BLaER1 treated with 17β-estradiol and CSF1 and Interleukin-3, amounts not matched to agents 10 nM and 100 nM (cell line): ENCODE data around the gene EIF4E2.

Experiments
- H3K27ac ChIP-seq, 11 experiments: shearing (Covaris generic); formaldehyde crosslinking; 2 replicates each; pipeline ENCODE4 v1.8.1; 2022
- H3K27me3 ChIP-seq, 11 experiments: shearing (Covaris generic); formaldehyde crosslinking; 2 replicates each; pipeline ENCODE4 v1.8.1; 2022
- H3K36me3 ChIP-seq, 11 experiments: shearing (Covaris generic); formaldehyde crosslinking; 2 replicates each; pipeline ENCODE4 v1.8.1; 2022
- H3K4me1 ChIP-seq, 10 experiments: shearing (Covaris generic); formaldehyde crosslinking; 2 replicates each; pipeline ENCODE4 v1.8.1; 2022
- H3K4me2 ChIP-seq, 11 experiments: shearing (Covaris generic); formaldehyde crosslinking; 2 replicates each; pipeline ENCODE4 v1.8.1; 2022
- H3K4me3 ChIP-seq, 10 experiments: shearing (Covaris generic); formaldehyde crosslinking; 2 replicates each; pipeline ENCODE4 v1.8.1; 2022
- H3K9ac ChIP-seq, 11 experiments: shearing (Covaris generic); formaldehyde crosslinking; 2 replicates each; pipeline ENCODE4 v1.8.1; 2022
- H3K9me3 ChIP-seq, 11 experiments: shearing (Covaris generic); formaldehyde crosslinking; replicated peaks in 1 of 11; 2 replicates each; pipeline ENCODE4 v1.8.1; 2022
- H4K20me1 ChIP-seq, 11 experiments: shearing (Covaris generic); formaldehyde crosslinking; 2 replicates each; pipeline ENCODE4 v1.8.1; 2022
- Cebpa-rat ChIP-seq, 11 experiments: shearing (Covaris generic); IDR thresholded peaks; 2 replicates each; pipeline ENCODE4 v1.8.1; 2022

EIF4E2 gene

GRCh38 chr2:232538671-232539070 lies 11.8 kb upstream of the EIF4E2 start:
- no peaks in the 10 kb centered on the region for H3K27me3 ChIP-seq
- peak overlapping the region in 5 of 11 experiments; percentile 23 to 43 (median 32); a peak in 3 of 22 replicates for H3K27ac ChIP-seq
- no peak for TF ChIP-seq Cebpa-rat (IDR thresholded peaks at IDR 0.05)
- peaks cover 0 to 12% (median 9%) of the 10 kb centered on the region in 11 experiments; a peak in 18 of 22 replicates for H3K9me3 ChIP-seq
- H3K9ac ChIP-seq, result no peak overlapping the region
- H3K4me1 ChIP-seq, result peaks cover 24 to 54% (median 41%) of the 10 kb centered on the region in 10 experiments
- H3K4me2 ChIP-seq, result peak overlapping the region; percentile 37 to 84 (median 64); a peak in 18 of 22 replicates
- H3K36me3 ChIP-seq, result peaks cover 0 to 11% (median 3%) of the 10 kb centered on the region in 11 experiments; a peak in 11 of 22 replicates
- peaks cover 0 to 29% (median 16%) of the 10 kb centered on the region in 11 experiments; a peak in 13 of 22 replicates for H4K20me1 ChIP-seq
- no peak overlapping the region for H3K4me3 ChIP-seq

GRCh38 chr2:232539298-232540231 lies 10.9 kb upstream of the EIF4E2 start, which contains the start of gene CHRNG:
TSS of gene CHRNG (plus strand) at chr2:232539692. CDS start at chr2:232539748, 56 bp downstream.
- Histone ChIP-seq H3K4me2 (peak within 1 kb of the TSS; percentile 37 to 84 (median 64); a peak in 20 of 22 replicates), H3K4me3 (no peak within 1 kb of the TSS), H4K20me1 (peaks cover 3 to 38% (median 22%) of the 10 kb centered on the region in 11 experiments; a peak in 18 of 22 replicates), H3K4me1 (peaks cover 24 to 54% (median 36%) of the 10 kb centered on the region in 10 experiments; a peak in 19 of 20 replicates), H3K27ac (peak within 1 kb of the TSS in 5 of 11 experiments; percentile 23 to 43 (median 32); a peak in 7 of 22 replicates), H3K27me3 (no peaks in the 10 kb centered on the region), H3K36me3 (peaks cover 4 to 20% (median 12%) of the 10 kb centered on the region in 11 experiments; a peak in 17 of 22 replicates), H3K9me3 (peaks cover 0 to 12% (median 9%) of the 10 kb centered on the region in 11 experiments; a peak in 18 of 22 replicates), H3K9ac (peak within 1 kb of the TSS in 1 of 11 experiments; percentile 11; a peak in 1 of 22 replicates)
- no peak for TF ChIP-seq Cebpa-rat (IDR thresholded peaks at IDR 0.05)

GRCh38 chr2:232540441-232541041 lies 9.9 kb upstream of the EIF4E2 start:
- H3K27me3 ChIP-seq, result no peaks in the 10 kb centered on the region
- no peak overlapping the region for H3K9ac ChIP-seq
- peaks cover 4 to 29% (median 17%) of the 10 kb centered on the region in 11 experiments; a peak in 18 of 22 replicates for H3K36me3 ChIP-seq
- peak overlapping the region in 2 of 11 experiments; percentile 83; a peak in 5 of 22 replicates for H3K4me2 ChIP-seq
- no peak overlapping the region for H3K27ac ChIP-seq
- H4K20me1 ChIP-seq, result peaks cover 8 to 48% (median 32%) of the 10 kb centered on the region in 11 experiments; a peak in 20 of 22 replicates
- H3K4me3 ChIP-seq, result no peak overlapping the region
- peaks cover 0 to 11% (median 9%) of the 10 kb centered on the region in 11 experiments; a peak in 18 of 22 replicates for H3K9me3 ChIP-seq
- peaks cover 21 to 59% (median 34%) of the 10 kb centered on the region in 10 experiments for H3K4me1 ChIP-seq
- TF ChIP-seq Cebpa-rat (IDR thresholded peaks at IDR 0.05), result no peak

GRCh38 chr2:232541195-232541960 lies 9.1 kb upstream of the EIF4E2 start:
- peaks cover 29 to 67% (median 43%) of the 10 kb centered on the region in 10 experiments for H3K4me1 ChIP-seq
- peak overlapping the region in 1 of 11 experiments; percentile 16; a peak in 2 of 22 replicates for H3K27ac ChIP-seq
- H3K9me3 ChIP-seq, result peaks cover 0 to 4% (median 3%) of the 10 kb centered on the region in 11 experiments; a peak in 18 of 22 replicates
- H4K20me1 ChIP-seq, result peaks cover 13 to 55% (median 40%) of the 10 kb centered on the region in 11 experiments; a peak in 20 of 22 replicates
- H3K4me2 ChIP-seq, result peak overlapping the region; percentile 15 to 83 (median 37); a peak in 19 of 22 replicates
- no peak for TF ChIP-seq Cebpa-rat (IDR thresholded peaks at IDR 0.05)
- H3K36me3 ChIP-seq, result peaks cover 4 to 37% (median 18%) of the 10 kb centered on the region in 11 experiments; a peak in 18 of 22 replicates
- no peak overlapping the region for H3K9ac ChIP-seq
- H3K27me3 ChIP-seq, result no peaks in the 10 kb centered on the region
- H3K4me3 ChIP-seq, result no peak overlapping the region

- Histone ChIP-seq H3K27me3 (no peaks in the 10 kb centered on the region), H3K27ac (no peak overlapping the region), H3K4me2 (peak overlapping the region in 8 of 11 experiments; percentile 15 to 83 (median 48); a peak in 12 of 22 replicates), H4K20me1 (peaks cover 13 to 62% (median 43%) of the 10 kb centered on the region in 11 experiments; a peak in 20 of 22 replicates), H3K9ac (no peak overlapping the region), H3K4me3 (no peak overlapping the region), H3K4me1 (peaks cover 34 to 72% (median 50%) of the 10 kb centered on the region in 10 experiments), H3K9me3 (peaks cover 0 to 5% (median 0%) of the 10 kb centered on the region in 11 experiments; a peak in 2 of 22 replicates), H3K36me3 (peaks cover 9 to 45% (median 25%) of the 10 kb centered on the region in 11 experiments; a peak in 21 of 22 replicates)
- TF ChIP-seq Cebpa-rat (IDR thresholded peaks at IDR 0.05), result no peak
Observed at GRCh38 chr2:232541961-232542714, 8.4 kb upstream of the EIF4E2 start.

GRCh38 chr2:232542715-232543467 lies 7.6 kb upstream of the EIF4E2 start:
- Histone ChIP-seq H4K20me1 (peaks cover 13 to 65% (median 44%) of the 10 kb centered on the region in 11 experiments; a peak in 20 of 22 replicates), H3K36me3 (peaks cover 11 to 52% (median 32%) of the 10 kb centered on the region in 11 experiments; a peak in 21 of 22 replicates), H3K9me3 (peaks cover 0 to 12% (median 4%) of the 10 kb centered on the region in 11 experiments; a peak in 12 of 22 replicates), H3K27ac (no peak overlapping the region), H3K4me3 (no peak overlapping the region), H3K27me3 (no peaks in the 10 kb centered on the region), H3K9ac (no peak overlapping the region), H3K4me2 (no peak overlapping the region), H3K4me1 (peaks cover 34 to 72% (median 57%) of the 10 kb centered on the region in 10 experiments)
- TF ChIP-seq Cebpa-rat (IDR thresholded peaks at IDR 0.05), result no peak

GRCh38 chr2:232543491-232543890 lies 7.0 kb upstream of the EIF4E2 start:
- Histone ChIP-seq H3K4me1 (peaks cover 34 to 72% (median 58%) of the 10 kb centered on the region in 10 experiments), H3K9me3 (peaks cover 2 to 18% (median 10%) of the 10 kb centered on the region in 11 experiments; a peak in 21 of 22 replicates), H3K36me3 (peaks cover 11 to 58% (median 38%) of the 10 kb centered on the region in 11 experiments; a peak in 21 of 22 replicates), H3K4me3 (no peak overlapping the region), H4K20me1 (peaks cover 13 to 65% (median 44%) of the 10 kb centered on the region in 11 experiments; a peak in 20 of 22 replicates), H3K9ac (no peak overlapping the region), H3K27me3 (no peaks in the 10 kb centered on the region), H3K4me2 (no peak overlapping the region), H3K27ac (no peak overlapping the region)
- TF ChIP-seq Cebpa-rat (IDR thresholded peaks at IDR 0.05), result no peak
